ENCODE results near the gene ANKRD39.

The ANKRD39 gene

GRCh38 chr2:96824079-96824870 lies 33.5 kb downstream of the ANKRD39 start:
- no peak for DNase-seq

GRCh38 chr2:96823198-96823597 lies 34.6 kb downstream of the ANKRD39 start:
- DNase-seq: no peak

- DNase-seq: no peak
Observed at GRCh38 chr2:96822786-96823185, 35.0 kb downstream of the ANKRD39 start.

- no peak for DNase-seq
Observed at GRCh38 chr2:96821113-96821675, 36.6 kb downstream of the ANKRD39 start.

GRCh38 chr2:96819876-96820511 lies 37.8 kb downstream of the ANKRD39 start:
- DNase-seq: no peak

- DNase-seq: no peak
Observed at GRCh38 chr2:96819128-96819875, 38.5 kb downstream of the ANKRD39 start.

GRCh38 chr2:96817882-96818281 lies 39.9 kb downstream of the ANKRD39 start:
- no peak for DNase-seq

- no peak for DNase-seq
Observed at GRCh38 chr2:96816836-96817702, 40.7 kb downstream of the ANKRD39 start.

GRCh38 chr2:96816127-96816835 lies 41.5 kb downstream of the ANKRD39 start, which contains the start of gene CNNM3:
Gene CNNM3 (plus strand): TSS chr2:96816268. CDS start chr2:96816278, 10 bp downstream.
- peak; percentile 42 for DNase-seq

GRCh38 chr2:96815326-96816126 lies 42.3 kb downstream of the ANKRD39 start:
- DNase-seq: no peak

- no peak for DNase-seq
Observed at GRCh38 chr2:96813656-96814055, 44.2 kb downstream of the ANKRD39 start.

GRCh38 chr2:96811917-96812316 lies 45.9 kb downstream of the ANKRD39 start:
- no peak for DNase-seq

GRCh38 chr2:96810783-96811192 lies 47.0 kb downstream of the ANKRD39 start:
- DNase-seq: no peak

- no peak for DNase-seq
Observed at GRCh38 chr2:96809951-96810782, 47.6 kb downstream of the ANKRD39 start.

- no peak for DNase-seq
Observed at GRCh38 chr2:96809216-96809882, 48.5 kb downstream of the ANKRD39 start.

- DNase-seq: no peak
Observed at GRCh38 chr2:96808176-96808837, 49.5 kb downstream of the ANKRD39 start.

GRCh38 chr2:96807127-96807471 lies 50.7 kb downstream of the ANKRD39 start:
- no peak for DNase-seq

- DNase-seq: no peak
Observed at GRCh38 chr2:96806468-96807126, 51.2 kb downstream of the ANKRD39 start.

Measured in SIG-M5 (cell line).